ENCODE data around the gene NEK11. TPM values are rescaled to one million over a fixed set of nuclear protein-coding genes. Genes with fewer than 3 reads are reported as not detected.

The NEK11 gene
- polyA plus RNA-seq, 3 donors = 0.31 to 0.56 (median 0.43) TPM

DNA sequence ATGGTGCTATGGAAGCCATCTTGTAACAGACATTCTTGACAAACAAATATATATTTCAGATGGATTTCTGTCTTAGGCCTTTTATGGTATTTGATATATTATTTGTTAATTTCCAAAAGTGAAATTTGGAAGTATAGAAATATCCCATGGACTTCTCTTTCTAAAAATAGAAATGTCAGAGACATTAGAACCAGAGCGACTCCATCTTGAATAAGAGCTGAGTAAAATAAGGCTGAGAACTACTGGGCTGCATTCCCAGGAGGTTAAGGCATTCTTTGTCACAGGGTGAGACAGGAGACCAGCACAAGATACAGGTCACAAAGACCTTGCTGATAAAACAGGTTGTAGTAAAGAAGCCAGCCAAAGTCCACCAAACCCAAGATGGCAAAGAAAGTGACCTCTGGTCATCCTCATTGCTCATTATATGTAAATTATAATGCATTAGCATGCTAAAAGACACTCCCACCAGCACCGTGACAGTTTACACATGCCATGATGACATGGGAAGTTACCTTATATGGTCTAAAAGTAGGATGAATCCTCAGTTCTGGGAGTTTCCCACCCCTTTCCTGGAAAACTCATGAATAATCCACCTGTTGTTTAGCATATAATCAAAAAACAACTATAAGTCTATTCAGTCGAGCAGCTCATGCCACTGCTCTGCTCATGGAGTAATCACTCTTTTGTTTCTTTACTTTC is 146.0 kb downstream of the NEK11 start:
- no peaks in the 10 kb centered on the region for H3K9me3 ChIP-seq (replicated peaks in 1 of 2; ENCODE audit: control insufficient read depth in 1 of 2, insufficient read depth in 1 of 2, low read length in 2 of 2)
- Mint-ChIP-seq H3K36me3 (no peaks in the 10 kb centered on the region), H3K27ac (no peak overlapping the region), H3K4me3 (no peak overlapping the region), H3K9me3 (no peaks in the 10 kb centered on the region), H3K27me3 (ENCODE audit: low read depth in 3 of 3) (no peaks in the 10 kb centered on the region), H3K4me1 (peaks cover 4% of the 10 kb centered on the region)
- H2AFZ ChIP-seq (ENCODE audit: insufficient read depth, low read depth, low read length, poor library complexity, severe bottlenecking) = no peak overlapping the region
- no peaks in the 10 kb centered on the region for H3K4me1 ChIP-seq (ENCODE audit: control insufficient read depth in 1 of 2, insufficient read depth in 2 of 2, low read length in 2 of 2)
- intact Hi-C loops (cut with micrococcal nuclease) = no loop called here
- no peak overlapping the region for H3K9ac ChIP-seq (ENCODE audit: insufficient read depth, low read length, poor library complexity, severe bottlenecking)
- H3K4me3 ChIP-seq (replicated peaks in 1 of 3; ENCODE audit: low read depth in 2 of 3, low read length in 3 of 3) = no peak overlapping the region
- no peaks in the 10 kb centered on the region for H3K79me2 ChIP-seq (ENCODE audit: insufficient read depth, low read length)
- H4K20me1 ChIP-seq (ENCODE audit: insufficient read depth, low read length) = no peaks in the 10 kb centered on the region
- no peak overlapping the region for H3K27ac ChIP-seq (ENCODE audit: low read depth in 1 of 2, low read length in 2 of 2)
- no peaks in the 10 kb centered on the region for H3K36me3 ChIP-seq (replicated peaks in 1 of 2; ENCODE audit: control insufficient read depth in 1 of 2, insufficient read depth in 2 of 2, low read length in 2 of 2)
- WGBS (ENCODE audit: insufficient coverage) = 93% methylated on average over 2 of the region's 3 CpGs
- H3K27me3 ChIP-seq (ENCODE audit: control insufficient read depth in 2 of 2, insufficient read depth in 2 of 2, low read length in 2 of 2) = no peaks in the 10 kb centered on the region
- TF ChIP-seq, protein P1, sequence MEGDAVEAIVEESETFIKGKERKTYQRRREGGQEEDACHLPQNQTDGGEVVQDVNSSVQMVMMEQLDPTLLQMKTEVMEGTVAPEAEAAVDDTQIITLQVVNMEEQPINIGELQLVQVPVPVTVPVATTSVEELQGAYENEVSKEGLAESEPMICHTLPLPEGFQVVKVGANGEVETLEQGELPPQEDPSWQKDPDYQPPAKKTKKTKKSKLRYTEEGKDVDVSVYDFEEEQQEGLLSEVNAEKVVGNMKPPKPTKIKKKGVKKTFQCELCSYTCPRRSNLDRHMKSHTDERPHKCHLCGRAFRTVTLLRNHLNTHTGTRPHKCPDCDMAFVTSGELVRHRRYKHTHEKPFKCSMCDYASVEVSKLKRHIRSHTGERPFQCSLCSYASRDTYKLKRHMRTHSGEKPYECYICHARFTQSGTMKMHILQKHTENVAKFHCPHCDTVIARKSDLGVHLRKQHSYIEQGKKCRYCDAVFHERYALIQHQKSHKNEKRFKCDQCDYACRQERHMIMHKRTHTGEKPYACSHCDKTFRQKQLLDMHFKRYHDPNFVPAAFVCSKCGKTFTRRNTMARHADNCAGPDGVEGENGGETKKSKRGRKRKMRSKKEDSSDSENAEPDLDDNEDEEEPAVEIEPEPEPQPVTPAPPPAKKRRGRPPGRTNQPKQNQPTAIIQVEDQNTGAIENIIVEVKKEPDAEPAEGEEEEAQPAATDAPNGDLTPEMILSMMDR (IDR thresholded peaks at IDR 0.05) = no peak
- no peak overlapping the region for H3K4me2 ChIP-seq (replicated peaks; ENCODE audit: extremely low read depth, low read length, poor library complexity, severe bottlenecking)
- DNase-seq = no peak

DNA sequence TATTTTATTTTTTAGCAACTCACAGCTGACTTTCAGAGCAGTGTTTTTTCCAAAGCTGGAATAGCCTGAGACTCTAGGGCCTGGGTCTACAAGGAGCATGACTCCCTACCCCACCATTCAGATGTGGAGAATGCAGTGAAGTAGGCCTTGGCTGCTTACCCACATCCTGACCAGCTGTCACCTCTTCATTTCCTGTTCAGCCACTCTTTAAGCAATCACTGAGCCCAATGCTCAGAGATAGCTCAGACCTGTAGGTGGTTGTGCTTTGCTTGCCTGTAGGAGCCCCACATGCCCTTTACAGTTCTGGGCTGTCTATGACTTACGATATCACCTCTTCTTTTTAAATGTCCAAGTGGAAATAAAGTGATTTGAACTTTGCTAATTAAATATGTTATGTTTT is 148.1 kb downstream of the NEK11 start:
- no CpG with 5 or more reads among the region's 1 CpG for WGBS (ENCODE audit: insufficient coverage)
- no peak overlapping the region for H3K4me3 ChIP-seq (replicated peaks in 1 of 3; ENCODE audit: low read depth in 2 of 3, low read length in 3 of 3)
- no peaks in the 10 kb centered on the region for H3K36me3 ChIP-seq (replicated peaks in 1 of 2; ENCODE audit: control insufficient read depth in 1 of 2, insufficient read depth in 2 of 2, low read length in 2 of 2)
- H3K79me2 ChIP-seq (ENCODE audit: insufficient read depth, low read length) = no peaks in the 10 kb centered on the region
- H3K9me3 ChIP-seq (replicated peaks in 1 of 2; ENCODE audit: control insufficient read depth in 1 of 2, insufficient read depth in 1 of 2, low read length in 2 of 2) = no peaks in the 10 kb centered on the region
- no peak overlapping the region for H3K9ac ChIP-seq (ENCODE audit: insufficient read depth, low read length, poor library complexity, severe bottlenecking)
- H3K4me2 ChIP-seq (replicated peaks; ENCODE audit: extremely low read depth, low read length, poor library complexity, severe bottlenecking) = no peak overlapping the region
- H4K20me1 ChIP-seq (ENCODE audit: insufficient read depth, low read length) = no peaks in the 10 kb centered on the region
- H2AFZ ChIP-seq (ENCODE audit: insufficient read depth, low read depth, low read length, poor library complexity, severe bottlenecking) = no peak overlapping the region
- TF ChIP-seq, protein P1 (IDR thresholded peaks at IDR 0.05) = no peak
- no peak overlapping the region for H3K4me3 Mint-ChIP-seq
- H3K27ac Mint-ChIP-seq = no peak overlapping the region
- intact Hi-C loops (cut with micrococcal nuclease) = no loop called here
- no peak overlapping the region for H3K27ac ChIP-seq (ENCODE audit: low read depth in 1 of 2, low read length in 2 of 2)
- peaks cover 0 to 2% (median 0%) of the 10 kb centered on the region in 7 donors for H3K9me3 Mint-ChIP-seq
- no peaks in the 10 kb centered on the region for H3K4me1 ChIP-seq (ENCODE audit: control insufficient read depth in 1 of 2, insufficient read depth in 2 of 2, low read length in 2 of 2)
- H3K4me1 Mint-ChIP-seq = peaks cover 4% of the 10 kb centered on the region
- no peaks in the 10 kb centered on the region for H3K36me3 Mint-ChIP-seq
- H3K27me3 Mint-ChIP-seq (ENCODE audit: low read depth in 3 of 3) = no peaks in the 10 kb centered on the region
- no peak for DNase-seq
- no peaks in the 10 kb centered on the region for H3K27me3 ChIP-seq (ENCODE audit: control insufficient read depth in 2 of 2, insufficient read depth in 2 of 2, low read length in 2 of 2)
